Neural progenitor cell (in vitro differentiated cells): ENCODE results near the gene SDK1. TPM values are rescaled to one million over a fixed set of nuclear protein-coding genes. Genes with fewer than 3 reads are reported as not detected.

Experiments used
- DNase-seq: peaks from one replicate; pipeline ENCODE4 v3.0.0-alpha.2; 2016; ENCODE audit warnings: low spot score
- H2AFZ ChIP-seq: fragments of 200-600 bp; sonication (generic); replicated peaks from 2 replicates; pipeline ENCODE4 v1.6.1; 2016; ENCODE audit warnings: antibody characterized with exemption
- H3F3A ChIP-seq: fragments of 200-600 bp; sonication (generic); 2 replicates; pipeline ENCODE4 v1.6.1; 2016; ENCODE audit warnings: antibody characterized with exemption, low read depth
- H3K27ac ChIP-seq: fragments of 200-600 bp; sonication (generic); 2 replicates; pipeline ENCODE4 v1.5.1; 2016; ENCODE audit warnings: mild to moderate bottlenecking
- H3K27me3 ChIP-seq: fragments of 200-600 bp; sonication (generic); 2 replicates; pipeline ENCODE4 v1.6.1; 2016; ENCODE audit warnings: mild to moderate bottlenecking, moderate library complexity
- H3K36me3 ChIP-seq: fragments of 200-600 bp; sonication (generic); 2 replicates; pipeline ENCODE4 v1.5.1; 2016
- H3K4me1 ChIP-seq: fragments of 200-600 bp; sonication (generic); 2 replicates; pipeline ENCODE4 v1.6.1; 2016; ENCODE audit warnings: mixed run types
- H3K4me2 ChIP-seq: fragments of 200-600 bp; sonication (generic); 2 replicates; pipeline ENCODE4 v1.6.1; 2016
- H3K4me3 ChIP-seq: fragments of 200-600 bp; sonication (generic); 2 replicates; pipeline ENCODE4 v1.5.1; 2016
- H3K79me2 ChIP-seq: fragments of 200-600 bp; sonication (generic); 2 replicates; pipeline ENCODE4 v1.6.1; 2016; ENCODE audit warnings: low read depth
- H3K9ac ChIP-seq: fragments of 200-600 bp; sonication (generic); 2 replicates; pipeline ENCODE4 v1.6.1; 2016
- H3K9me3 ChIP-seq: fragments of 200-600 bp; sonication (generic); 2 replicates; pipeline ENCODE4 v1.5.1; 2016; ENCODE audit warnings: low read depth
- H4K20me1 ChIP-seq: fragments of 200-600 bp; sonication (generic); 2 replicates; pipeline ENCODE4 v1.6.1; 2016; ENCODE audit warnings: low read depth
- H3K27ac Mint-ChIP-seq: 3 replicates; pipeline ENCODE4 v1.8.0; 2021; ENCODE audit warnings: mixed read lengths
- H3K27me3 Mint-ChIP-seq: 2 replicates; pipeline ENCODE4 v1.8.0; 2022; ENCODE audit warnings: low read depth, mild to moderate bottlenecking, inconsistent platforms, moderate library complexity, mixed read lengths; ENCODE audit not compliant: insufficient read depth
- H3K36me3 Mint-ChIP-seq: 3 replicates; pipeline ENCODE4 v1.8.0; 2021; ENCODE audit warnings: mixed read lengths
- H3K4me1 Mint-ChIP-seq: 3 replicates; pipeline ENCODE4 v1.8.0; 2021; ENCODE audit warnings: mixed read lengths
- H3K4me3 Mint-ChIP-seq: 3 replicates; pipeline ENCODE4 v1.8.0; 2021; ENCODE audit warnings: mild to moderate bottlenecking, moderate library complexity, mixed read lengths
- H3K9me3 Mint-ChIP-seq: 3 replicates; pipeline ENCODE4 v1.8.0; 2020; ENCODE audit warnings: mixed read lengths
- CTCF ChIP-seq: fragments of 200-600 bp; sonication (generic); IDR thresholded peaks from 2 replicates; pipeline ENCODE4 v1.5.1; 2017; ENCODE audit warnings: antibody characterized with exemption, mild to moderate bottlenecking
- EZH2 ChIP-seq: fragments of 200-600 bp; sonication (generic); IDR thresholded peaks from 2 replicates; pipeline ENCODE4 v1.6.1; 2017; ENCODE audit warnings: antibody characterized with exemption, mild to moderate bottlenecking, moderate library complexity
- EZH2phosphoT487 ChIP-seq: fragments of 200-600 bp; sonication (generic); IDR thresholded peaks from 2 replicates; pipeline ENCODE4 v1.6.1; 2017; ENCODE audit warnings: antibody characterized with exemption
- total RNA-seq: library from RNA; depleted of rRNA; stranded (reverse); fragments of >200 nt; gene quantifications from 2 replicates; pipeline ENCODE4 v1.2.3, GENCODE V29; 2015; ENCODE audit warnings: low replicate concordance

The SDK1 gene
- total RNA-seq, 1 donor from 2014 or later: 4.9 TPM

- Histone ChIP-seq H3K4me1 (peaks cover 7% of the 10 kb centered on the region), H3K27me3 (no peaks in the 10 kb centered on the region), H3K9me3 (no peaks in the 10 kb centered on the region), H3K4me3 (no peak overlapping the region), H3K79me2 (no peaks in the 10 kb centered on the region), H3K9ac (no peak overlapping the region), H2AFZ (no peak overlapping the region), H3F3A (no peaks in the 10 kb centered on the region), H4K20me1 (no peaks in the 10 kb centered on the region), H3K27ac (no peak overlapping the region), H3K4me2 (no peak overlapping the region), H3K36me3 (no peaks in the 10 kb centered on the region)
- no peak for TF ChIP-seq CTCF
- TF ChIP-seq EZH2: no peak
- no peak for TF ChIP-seq EZH2phosphoT487
- H3K4me3 Mint-ChIP-seq: no peak overlapping the region
- peaks cover 3% of the 10 kb centered on the region for H3K27me3 Mint-ChIP-seq
- no peak overlapping the region for H3K27ac Mint-ChIP-seq
- no peaks in the 10 kb centered on the region for H3K9me3 Mint-ChIP-seq
- H3K4me1 Mint-ChIP-seq: peaks cover 21% of the 10 kb centered on the region
- peaks cover 2% of the 10 kb centered on the region for H3K36me3 Mint-ChIP-seq
- no peak for DNase-seq
Observed at GRCh38 chr7:4167385-4167910, 866.4 kb downstream of the SDK1 start.

- H3K4me2 ChIP-seq: no peak overlapping the region
- H3K4me3 ChIP-seq: no peak overlapping the region
- no peak overlapping the region for H3K4me3 Mint-ChIP-seq
- no peak overlapping the region for H3K9ac ChIP-seq
- H3K27ac Mint-ChIP-seq: no peak overlapping the region
- H2AFZ ChIP-seq: no peak overlapping the region
- no peak for DNase-seq
- no peaks in the 10 kb centered on the region for H3K27me3 ChIP-seq
- H3K36me3 Mint-ChIP-seq: no peaks in the 10 kb centered on the region
- no peaks in the 10 kb centered on the region for H3K36me3 ChIP-seq
- no peaks in the 10 kb centered on the region for H3K9me3 Mint-ChIP-seq
- no peak overlapping the region for H3K27ac ChIP-seq
- peaks cover 7% of the 10 kb centered on the region for H3K4me1 ChIP-seq
- H4K20me1 ChIP-seq: no peaks in the 10 kb centered on the region
- H3F3A ChIP-seq: no peaks in the 10 kb centered on the region
- peaks cover 4% of the 10 kb centered on the region for H3K27me3 Mint-ChIP-seq
- peaks cover 19% of the 10 kb centered on the region for H3K4me1 Mint-ChIP-seq
- TF ChIP-seq CTCF (no peak), EZH2 (no peak), EZH2phosphoT487 (no peak)
- H3K79me2 ChIP-seq: no peaks in the 10 kb centered on the region
- H3K9me3 ChIP-seq: no peaks in the 10 kb centered on the region
Observed at GRCh38 chr7:4168041-4168440, 867.0 kb downstream of the SDK1 start.

- H3K4me1 ChIP-seq: peaks cover 7% of the 10 kb centered on the region
- H3K27me3 ChIP-seq: no peaks in the 10 kb centered on the region
- Mint-ChIP-seq H3K27ac (no peak overlapping the region), H3K4me1 (peaks cover 19% of the 10 kb centered on the region), H3K4me3 (no peak overlapping the region), H3K36me3 (no peaks in the 10 kb centered on the region), H3K27me3 (peaks cover 4% of the 10 kb centered on the region), H3K9me3 (no peaks in the 10 kb centered on the region)
- H3K4me2 ChIP-seq: no peak overlapping the region
- no peaks in the 10 kb centered on the region for H3F3A ChIP-seq
- no peak for DNase-seq
- no peaks in the 10 kb centered on the region for H3K9me3 ChIP-seq
- no peak overlapping the region for H3K4me3 ChIP-seq
- H4K20me1 ChIP-seq: no peaks in the 10 kb centered on the region
- H3K79me2 ChIP-seq: no peaks in the 10 kb centered on the region
- no peak overlapping the region for H3K27ac ChIP-seq
- H3K36me3 ChIP-seq: no peaks in the 10 kb centered on the region
- TF ChIP-seq CTCF: no peak
- TF ChIP-seq EZH2: no peak
- TF ChIP-seq EZH2phosphoT487: no peak
- H2AFZ ChIP-seq: no peak overlapping the region
- H3K9ac ChIP-seq: no peak overlapping the region
Observed at GRCh38 chr7:4168541-4168940, 867.5 kb downstream of the SDK1 start.
